GM21576 (cell line): ENCODE data around the gene MAGI2.
"Not testable (repeated sequence)": the region's sequence is repeated elsewhere in the genome, so short reads cannot be mapped to it uniquely, and the experiment has no call there.

ENCODE experiments used
- ATAC-seq: cut with Tn5 transposase; IDR thresholded peaks from one replicate; pipeline ENCODE4 v1.9.1; 2021; ENCODE audit warnings: mild to moderate bottlenecking, moderate library complexity; ENCODE audit not compliant: unreplicated experiment

The MAGI2 gene

GRCh38 chr7:78967561-78967960 lies 485.9 kb downstream of the MAGI2 start:
- ATAC-seq: not testable (repeated sequence)

GRCh38 chr7:78967046-78967445 lies 486.4 kb downstream of the MAGI2 start:
- ATAC-seq: no peak

GRCh38 chr7:78959477-78959876 lies 494.0 kb downstream of the MAGI2 start:
- no peak for ATAC-seq

- no peak for ATAC-seq
Observed at GRCh38 chr7:78955329-78955728, 498.1 kb downstream of the MAGI2 start.

- no peak for ATAC-seq
Observed at GRCh38 chr7:78953726-78954363, 499.6 kb downstream of the MAGI2 start.

- no peak for ATAC-seq
Observed at GRCh38 chr7:78953090-78953489, 500.4 kb downstream of the MAGI2 start.

- no peak for ATAC-seq
Observed at GRCh38 chr7:78939669-78940068, 513.8 kb downstream of the MAGI2 start.

DNA sequence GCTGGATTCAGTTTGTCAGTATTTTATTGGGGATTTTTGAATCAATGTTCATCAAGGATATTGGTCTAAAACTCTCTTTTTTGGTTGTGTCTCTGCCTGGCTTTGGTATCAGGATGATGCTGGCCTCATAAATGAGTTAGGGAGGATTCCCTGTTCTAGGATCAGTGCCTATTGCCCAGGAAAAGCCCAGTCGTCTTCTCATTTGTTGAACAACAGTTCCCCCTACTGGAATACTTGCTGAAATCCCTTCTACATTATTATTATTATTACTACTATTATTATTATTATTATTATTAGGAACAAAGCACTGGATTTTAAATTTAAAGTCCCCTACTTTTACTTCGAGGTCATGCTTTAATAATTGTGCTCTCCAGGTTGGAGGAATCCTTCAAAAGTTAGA lies 528.9 kb downstream of the MAGI2 start:
- no peak for ATAC-seq

GRCh38 chr7:78912781-78913180 lies 540.7 kb downstream of the MAGI2 start:
- no peak for ATAC-seq

DNA sequence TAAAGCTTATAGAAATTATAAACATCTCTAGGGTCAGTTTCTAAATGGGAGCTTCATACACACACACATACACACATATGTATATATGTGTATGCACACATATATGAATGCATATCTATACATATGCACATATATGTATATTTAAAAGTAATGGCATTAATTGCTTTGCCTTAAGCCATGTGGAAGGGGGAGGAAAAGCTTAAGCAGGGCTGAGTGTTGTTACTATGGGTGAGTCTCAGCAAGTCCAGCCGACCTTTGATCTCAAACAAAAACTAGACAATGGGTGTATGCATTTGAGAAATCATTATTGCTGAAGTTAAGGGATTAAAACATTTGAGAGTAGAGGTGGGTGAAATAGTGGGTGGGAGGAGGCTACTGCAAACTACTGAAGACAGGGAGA lies 546.7 kb downstream of the MAGI2 start:
- ATAC-seq: no peak

GRCh38 chr7:78905436-78905835 lies 548.0 kb downstream of the MAGI2 start:
- ATAC-seq: no peak

GRCh38 chr7:78904983-78905382 lies 548.5 kb downstream of the MAGI2 start:
- ATAC-seq: no peak

DNA sequence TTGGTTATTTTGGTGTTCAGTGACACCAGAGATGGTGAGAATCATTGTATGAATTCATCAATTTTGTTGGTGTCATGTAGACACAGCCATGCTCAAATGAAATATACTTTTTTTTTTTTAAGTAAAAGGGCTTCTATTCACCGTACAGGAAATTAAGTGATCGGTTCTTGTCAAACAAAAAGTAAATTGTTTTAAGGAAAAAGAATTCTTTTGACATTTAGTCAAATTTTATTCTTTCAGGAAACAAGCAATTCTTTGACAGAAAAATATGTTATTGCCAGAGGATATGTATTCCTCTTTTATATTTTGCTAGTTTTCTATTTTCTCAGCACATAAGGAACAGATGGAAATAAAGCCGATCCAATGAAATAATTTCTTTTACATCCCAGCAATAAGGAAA lies 551.9 kb downstream of the MAGI2 start:
- ATAC-seq: no peak

- no peak for ATAC-seq
Observed at GRCh38 chr7:78900806-78901205, 552.7 kb downstream of the MAGI2 start.

DNA sequence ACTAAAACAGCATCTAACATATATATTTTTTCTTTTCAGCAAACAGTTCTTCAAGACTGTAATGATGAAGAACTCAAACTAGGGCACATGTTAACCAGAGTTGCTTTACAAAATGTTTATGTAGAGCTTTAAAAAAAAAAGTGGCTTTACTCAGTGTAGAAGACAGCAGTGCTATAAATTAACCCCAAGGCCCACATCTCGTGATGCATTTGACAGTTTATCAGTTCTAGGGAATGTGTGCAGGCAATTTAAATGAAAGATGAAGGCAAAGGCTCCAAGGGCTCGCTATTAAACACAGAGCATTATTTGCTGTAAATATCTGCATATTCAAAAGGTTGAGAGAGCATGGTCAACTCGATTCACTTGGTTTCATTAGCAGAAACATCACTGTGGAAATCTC lies 558.1 kb downstream of the MAGI2 start:
- ATAC-seq: no peak

DNA sequence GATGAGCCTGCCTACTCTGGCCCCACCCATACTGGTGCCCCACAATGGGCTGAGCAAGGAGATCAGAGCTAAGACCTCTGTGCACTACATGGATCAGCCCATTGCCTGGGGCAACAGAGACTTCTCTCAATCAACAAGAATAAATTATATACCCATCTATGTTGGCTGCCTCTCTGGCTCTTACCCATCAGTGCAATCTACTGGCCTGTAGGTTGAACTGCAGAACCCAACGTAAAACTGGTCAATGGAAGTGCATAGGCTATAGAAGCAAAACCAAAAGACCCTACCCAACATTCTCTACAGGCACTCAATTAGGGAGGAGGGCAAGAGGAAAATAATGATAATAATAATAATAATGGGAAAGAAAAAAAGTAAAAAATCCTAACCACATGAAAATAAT lies 574.3 kb downstream of the MAGI2 start:
- no peak for ATAC-seq

DNA sequence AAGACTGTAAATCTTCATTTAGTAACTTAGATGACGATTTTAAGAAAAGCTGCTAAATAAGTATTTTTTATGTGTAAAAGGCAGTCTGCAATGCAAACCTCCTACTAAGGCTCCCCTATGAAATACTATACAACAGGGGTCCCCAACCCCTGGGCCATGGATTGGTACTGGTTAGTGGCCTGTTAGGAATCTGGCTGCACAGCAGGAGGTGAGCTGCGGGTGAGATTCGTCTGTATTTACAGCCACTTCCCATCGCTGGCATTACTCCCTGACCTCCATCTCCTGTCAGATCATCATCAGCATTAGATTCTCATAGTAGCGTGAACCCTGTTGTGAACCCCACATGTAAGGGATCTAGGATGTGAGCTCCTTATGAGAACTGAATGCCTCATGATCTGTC lies 580.4 kb downstream of the MAGI2 start:
- no peak for ATAC-seq

DNA sequence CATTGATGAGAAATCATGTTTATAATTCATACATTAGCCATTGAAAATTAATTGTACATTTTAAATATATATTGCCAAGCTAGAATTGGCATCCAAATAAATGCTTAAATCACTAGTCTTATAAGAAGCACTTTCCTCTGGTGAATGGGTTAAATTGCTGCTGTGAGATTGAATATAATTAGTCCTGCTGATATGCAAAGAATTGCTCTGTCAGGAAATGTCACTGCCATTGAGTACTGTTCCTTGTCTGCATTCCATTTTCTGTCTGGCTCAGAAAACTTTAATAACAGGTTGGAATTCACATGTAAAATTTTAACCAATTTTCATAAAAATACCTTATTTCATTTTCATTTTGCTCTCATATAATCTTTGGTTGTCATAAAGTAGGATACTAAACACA lies 589.1 kb downstream of the MAGI2 start:
- ATAC-seq: no peak

GRCh38 chr7:78863281-78863680 lies 590.2 kb downstream of the MAGI2 start:
- no peak for ATAC-seq

GRCh38 chr7:78862411-78862900 lies 591.0 kb downstream of the MAGI2 start:
- ATAC-seq: no peak

DNA sequence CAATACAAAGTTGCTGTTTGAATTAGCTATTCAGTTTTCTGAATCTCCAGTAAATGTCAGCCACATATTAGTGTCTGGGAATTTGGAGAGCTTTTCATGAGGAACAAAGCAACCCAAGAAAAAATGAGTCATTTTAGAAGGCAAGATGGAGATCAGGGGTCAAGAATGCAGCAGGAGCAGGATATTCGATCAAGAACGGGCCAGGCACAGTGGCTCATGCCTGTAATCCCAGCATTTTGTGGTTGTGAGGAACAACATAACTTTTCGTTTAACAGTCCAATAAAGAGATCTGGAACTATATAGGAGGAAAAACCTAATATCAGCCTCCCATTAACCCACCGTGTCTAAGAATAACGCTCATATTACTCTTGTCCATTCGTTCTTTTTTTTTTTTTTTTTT lies 600.5 kb downstream of the MAGI2 start:
- ATAC-seq: no peak

- no peak for ATAC-seq
Observed at GRCh38 chr7:78850093-78850740, 603.2 kb downstream of the MAGI2 start.

- ATAC-seq: no peak
Observed at GRCh38 chr7:78845155-78845554, 608.3 kb downstream of the MAGI2 start.
